ENCODE measurements around the gene CCNI2. TPM values are rescaled to one million over a fixed set of nuclear protein-coding genes. Genes with fewer than 3 reads are reported as not detected.
A peak's percentile ranks its signal among the peaks of the same experiment; 100 is the strongest.

Gene CCNI2
- total and polyA plus RNA-seq, 4 experiments from 2014 or later = 0.86 to 13.0 (median 7.8) TPM

DNA sequence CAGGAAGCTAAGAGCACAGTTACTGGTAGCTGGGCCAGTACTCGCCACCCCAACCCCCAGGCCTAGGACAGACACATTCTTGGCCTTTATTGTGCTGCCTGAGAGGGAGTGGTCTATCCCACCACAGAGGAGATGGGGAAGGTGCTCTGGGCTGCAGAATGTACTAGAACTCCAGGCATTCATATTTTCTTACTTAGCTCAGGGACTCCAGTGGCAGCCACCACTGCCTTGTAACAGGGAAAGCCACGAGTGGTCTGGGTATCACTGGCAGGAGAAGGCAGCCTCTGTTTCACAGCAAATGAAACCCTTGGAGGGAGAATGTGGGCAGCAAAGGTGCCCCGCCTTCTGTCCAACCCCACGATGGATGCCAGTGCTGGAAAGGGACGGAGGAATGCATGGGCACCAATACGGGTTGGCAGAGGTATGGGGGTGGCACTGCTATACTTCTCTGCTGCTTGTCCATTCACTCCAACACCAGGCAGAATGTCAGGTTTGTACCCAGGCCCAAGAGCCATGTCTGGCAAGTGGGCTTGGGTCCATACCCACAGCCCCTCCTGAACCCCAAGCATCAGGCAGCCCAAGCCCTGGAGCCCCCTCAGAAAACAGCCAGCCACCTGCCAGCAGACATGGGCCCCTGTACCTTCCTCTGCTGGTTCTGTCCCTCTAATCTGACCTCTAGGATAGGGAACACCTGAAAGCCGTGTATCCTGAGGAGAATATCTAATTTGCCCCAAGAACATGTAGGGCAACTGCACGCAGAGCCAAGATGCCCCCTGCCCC is 25.3 kb downstream of the CCNI2 start:
- no peaks in the 10 kb centered on the region for H3K9me3 ChIP-seq (ENCODE audit: control insufficient read depth in 1 of 2, low read length in 2 of 2)
- CTCF ChIA-PET (ENCODE audit: partially characterized antibody) = no interaction called here
- Mint-ChIP-seq H3K27ac (no peak overlapping the region), H3K9me3 (no peaks in the 10 kb centered on the region), H3K4me1 (peaks cover 7 to 21% (median 9%) of the 10 kb centered on the region in 4 donors), H3K27me3 (no peaks in the 10 kb centered on the region), H3K36me3 (no peaks in the 10 kb centered on the region), H3K4me3 (no peak overlapping the region)
- no peaks in the 10 kb centered on the region for H3K36me3 ChIP-seq (ENCODE audit: insufficient read depth, low read length)
- no peaks in the 10 kb centered on the region for H3K27me3 ChIP-seq (ENCODE audit: insufficient read depth, low read length)
- peaks cover 15% of the 10 kb centered on the region for H3K4me1 ChIP-seq (ENCODE audit: insufficient read depth, low read length)
- intact Hi-C loops (cut with micrococcal nuclease) = no loop called here
- H3K4me3 ChIP-seq (ENCODE audit: low read length in 2 of 2) = no peak overlapping the region
- H3K27ac ChIP-seq (ENCODE audit: low read depth, low read length) = no peak overlapping the region
- POLR2A ChIA-PET (ENCODE audit: partially characterized antibody) = no interaction called here
- DNase-seq = no peak

GRCh38 chr5:132773114-132773513 is 25.9 kb downstream of the CCNI2 start:
- peaks cover 0 to 1% of the 10 kb centered on the region in 2 donors for H3K36me3 Mint-ChIP-seq
- intact Hi-C loops (cut with micrococcal nuclease) = no loop called here
- H3K9me3 Mint-ChIP-seq = no peaks in the 10 kb centered on the region
- ChIA-PET CTCF (ENCODE audit: partially characterized antibody) (no interaction called here), POLR2A (ENCODE audit: partially characterized antibody) (interaction anchor here (1.0 kb wide), 2 partner anchors 10 to 26 kb away, joined by 3 to 4 read pairs; partner anchors contain the start of gene CCNI2)
- H3K36me3 ChIP-seq (ENCODE audit: insufficient read depth, low read length) = no peaks in the 10 kb centered on the region
- DNase-seq = no peak
- peaks cover 10 to 25% (median 13%) of the 10 kb centered on the region in 4 donors for H3K4me1 Mint-ChIP-seq
- no peak overlapping the region for H3K27ac ChIP-seq (ENCODE audit: low read depth, low read length)
- peaks cover 21% of the 10 kb centered on the region for H3K4me1 ChIP-seq (ENCODE audit: insufficient read depth, low read length)
- H3K27ac Mint-ChIP-seq = no peak overlapping the region
- no peaks in the 10 kb centered on the region for H3K9me3 ChIP-seq (ENCODE audit: control insufficient read depth in 1 of 2, low read length in 2 of 2)
- H3K4me3 ChIP-seq (ENCODE audit: low read length in 2 of 2) = no peak overlapping the region
- no peaks in the 10 kb centered on the region for H3K27me3 ChIP-seq (ENCODE audit: insufficient read depth, low read length)
- H3K27me3 Mint-ChIP-seq = no peaks in the 10 kb centered on the region
- no peak overlapping the region for H3K4me3 Mint-ChIP-seq

DNA sequence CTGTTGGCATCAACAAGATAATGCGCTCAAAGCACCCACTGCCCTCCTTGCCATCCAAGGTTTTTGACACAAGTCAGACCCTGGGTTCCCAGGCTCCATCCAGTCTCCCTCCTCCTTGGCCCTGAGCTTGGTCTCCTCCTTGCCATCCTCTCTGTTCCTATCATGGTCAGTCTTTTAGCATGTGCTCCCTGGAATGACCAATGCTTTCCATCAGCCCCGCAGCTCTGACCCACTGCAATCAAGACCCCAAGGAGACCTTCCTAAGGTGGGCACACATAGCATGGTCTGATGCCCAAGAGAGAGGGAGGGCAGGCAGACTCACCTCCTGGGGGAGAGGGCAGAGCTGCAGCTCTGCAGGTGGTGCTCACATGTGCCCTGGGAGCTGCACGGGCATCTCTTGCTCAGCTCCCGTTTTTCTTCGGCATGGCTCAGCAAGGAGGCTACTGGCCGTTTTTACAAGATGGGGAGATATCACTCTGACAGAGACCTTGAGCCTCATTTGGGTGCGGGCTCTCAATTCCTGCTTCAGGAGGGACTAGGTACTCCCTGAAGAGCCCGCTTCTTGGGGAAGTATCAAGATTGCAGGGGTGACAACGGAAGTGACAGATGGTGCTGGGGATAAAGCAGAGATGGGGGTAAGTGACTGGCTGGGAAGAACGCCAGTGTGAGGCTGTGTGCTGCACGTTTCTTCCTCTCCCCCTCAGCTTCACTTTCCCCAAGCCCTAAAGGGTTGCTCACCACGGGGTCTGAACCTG is 26.6 kb downstream of the CCNI2 start:
- peaks cover 23% of the 10 kb centered on the region for H3K4me1 ChIP-seq (ENCODE audit: insufficient read depth, low read length)
- no peaks in the 10 kb centered on the region for H3K36me3 ChIP-seq (ENCODE audit: insufficient read depth, low read length)
- H3K27ac ChIP-seq (ENCODE audit: low read depth, low read length) = no peak overlapping the region
- CTCF ChIA-PET (ENCODE audit: partially characterized antibody) = interaction anchor here (0.9 kb wide), 1 partner anchor 46 kb away, joined by 3 read pairs; no protein-coding TSS in a partner anchor
- peak overlapping the region in 2 of 7 donors; percentile 64 to 71 for H3K27ac Mint-ChIP-seq
- no peaks in the 10 kb centered on the region for H3K9me3 Mint-ChIP-seq
- intact Hi-C loops (cut with micrococcal nuclease) = no loop called here
- H3K4me3 ChIP-seq (ENCODE audit: low read length in 2 of 2) = no peak overlapping the region
- no peak for DNase-seq
- H3K27me3 ChIP-seq (ENCODE audit: insufficient read depth, low read length) = no peaks in the 10 kb centered on the region
- POLR2A ChIA-PET (ENCODE audit: partially characterized antibody) = interaction anchor here (1.0 kb wide), 2 partner anchors 11 to 27 kb away, joined by 3 to 4 read pairs; partner anchors contain the start of gene CCNI2
- H3K27me3 Mint-ChIP-seq = no peaks in the 10 kb centered on the region
- H3K9me3 ChIP-seq (ENCODE audit: control insufficient read depth in 1 of 2, low read length in 2 of 2) = no peaks in the 10 kb centered on the region
- H3K4me1 Mint-ChIP-seq = peaks cover 13 to 31% (median 19%) of the 10 kb centered on the region in 4 donors
- peaks cover 0 to 1% of the 10 kb centered on the region in 2 donors for H3K36me3 Mint-ChIP-seq
- peak overlapping the region in 2 of 8 donors; percentile 17 to 36 for H3K4me3 Mint-ChIP-seq

- Histone ChIP-seq H3K4me3 (ENCODE audit: low read length in 2 of 2) (no peak overlapping the region), H3K27me3 (ENCODE audit: insufficient read depth, low read length) (no peaks in the 10 kb centered on the region), H3K27ac (ENCODE audit: low read depth, low read length) (no peak overlapping the region), H3K36me3 (ENCODE audit: insufficient read depth, low read length) (no peaks in the 10 kb centered on the region), H3K4me1 (ENCODE audit: insufficient read depth, low read length) (peaks cover 23% of the 10 kb centered on the region), H3K9me3 (ENCODE audit: control insufficient read depth in 1 of 2, low read length in 2 of 2) (no peaks in the 10 kb centered on the region)
- H3K4me1 Mint-ChIP-seq = peaks cover 15 to 37% (median 19%) of the 10 kb centered on the region in 4 donors
- ChIA-PET CTCF (ENCODE audit: partially characterized antibody) (interaction anchor here (0.9 kb wide), 1 partner anchor 46 kb away, joined by 3 read pairs; no protein-coding TSS in a partner anchor), POLR2A (ENCODE audit: partially characterized antibody) (no interaction called here)
- intact Hi-C loops (cut with micrococcal nuclease) = no loop called here
- no peak overlapping the region for H3K27ac Mint-ChIP-seq
- DNase-seq = no peak
- H3K9me3 Mint-ChIP-seq = no peaks in the 10 kb centered on the region
- no peaks in the 10 kb centered on the region for H3K27me3 Mint-ChIP-seq
- peaks cover 0 to 1% of the 10 kb centered on the region in 2 donors for H3K36me3 Mint-ChIP-seq
- no peak overlapping the region for H3K4me3 Mint-ChIP-seq
These were observed 27.2 kb downstream of the CCNI2 start for GRCh38 chr5:132774406-132774805.

GRCh38 chr5:132774896-132775295 is 27.7 kb downstream of the CCNI2 start:
- Mint-ChIP-seq H3K27ac (no peak overlapping the region), H3K4me3 (peak overlapping the region in 1 of 8 donors; percentile 24), H3K4me1 (peaks cover 16 to 38% (median 22%) of the 10 kb centered on the region in 4 donors), H3K9me3 (no peaks in the 10 kb centered on the region), H3K36me3 (peaks cover 0 to 1% of the 10 kb centered on the region in 2 donors), H3K27me3 (no peaks in the 10 kb centered on the region)
- CTCF ChIA-PET (ENCODE audit: partially characterized antibody) = no interaction called here
- POLR2A ChIA-PET (ENCODE audit: partially characterized antibody) = no interaction called here
- Histone ChIP-seq H3K4me3 (ENCODE audit: low read length in 2 of 2) (no peak overlapping the region), H3K9me3 (ENCODE audit: control insufficient read depth in 1 of 2, low read length in 2 of 2) (no peaks in the 10 kb centered on the region), H3K4me1 (ENCODE audit: insufficient read depth, low read length) (peaks cover 23% of the 10 kb centered on the region), H3K27ac (ENCODE audit: low read depth, low read length) (no peak overlapping the region), H3K27me3 (ENCODE audit: insufficient read depth, low read length) (no peaks in the 10 kb centered on the region), H3K36me3 (ENCODE audit: insufficient read depth, low read length) (no peaks in the 10 kb centered on the region)
- DNase-seq = no peak
- intact Hi-C loops (cut with micrococcal nuclease) = no loop called here

GRCh38 chr5:132775476-132775961 is 28.3 kb downstream of the CCNI2 start:
- peak overlapping the region in 3 of 7 donors; percentile 5 to 30 (median 25) for H3K27ac Mint-ChIP-seq
- peaks cover 16 to 39% (median 23%) of the 10 kb centered on the region in 4 donors for H3K4me1 Mint-ChIP-seq
- CTCF ChIA-PET (ENCODE audit: partially characterized antibody) = no interaction called here

More at GRCh38 chr5:132775476-132775961, 28.3 kb downstream of the CCNI2 start:
- POLR2A ChIA-PET (ENCODE audit: partially characterized antibody) = interaction anchor here (0.8 kb wide), 1 partner anchor 38 kb away, joined by 4 read pairs; the partner anchor contains the start of gene KIF3A
- peak overlapping the region; percentile 15 to 80 (median 75) for H3K4me3 Mint-ChIP-seq
- Histone ChIP-seq H3K9me3 (ENCODE audit: control insufficient read depth in 1 of 2, low read length in 2 of 2) (no peaks in the 10 kb centered on the region), H3K4me3 (ENCODE audit: low read length in 2 of 2) (no peak overlapping the region), H3K4me1 (ENCODE audit: insufficient read depth, low read length) (peaks cover 25% of the 10 kb centered on the region), H3K27me3 (ENCODE audit: insufficient read depth, low read length) (no peaks in the 10 kb centered on the region), H3K36me3 (ENCODE audit: insufficient read depth, low read length) (no peaks in the 10 kb centered on the region), H3K27ac (ENCODE audit: low read depth, low read length) (no peak overlapping the region)
- intact Hi-C loops (cut with micrococcal nuclease) = no loop called here
- H3K27me3 Mint-ChIP-seq = no peaks in the 10 kb centered on the region
- H3K9me3 Mint-ChIP-seq = no peaks in the 10 kb centered on the region
- DNase-seq = no peak
- peaks cover 0 to 1% of the 10 kb centered on the region in 2 donors for H3K36me3 Mint-ChIP-seq

Measured in CD4-positive, alpha-beta memory T cell (primary cell).